ES-I3 (cell line): ENCODE measurements around the gene VMP1.
A peak's percentile ranks its signal among the peaks of the same experiment; 100 is the strongest.
"Not testable (repeated sequence)": the region's sequence is repeated elsewhere in the genome, so short reads cannot be mapped to it uniquely, and the experiment has no call there.

ENCODE experiments used
- H3K36me3 ChIP-seq: 2 replicates; pipeline ENCODE4 v1.6.1; 2013; ENCODE audit warnings: mild to moderate bottlenecking, low read length, control low read depth, moderate library complexity; ENCODE audit not compliant: insufficient read depth
- H3K4me1 ChIP-seq: 2 replicates; pipeline ENCODE4 v1.6.1; 2013; ENCODE audit warnings: mild to moderate bottlenecking, control low read depth, low read length; ENCODE audit not compliant: insufficient read depth
- H3K9ac ChIP-seq: 2 replicates; pipeline ENCODE4 v1.6.1; 2013; ENCODE audit warnings: low read depth, mild to moderate bottlenecking, low read length, moderate library complexity
- H3K9me3 ChIP-seq: 2 replicates; pipeline ENCODE4 v1.6.1; 2013; ENCODE audit warnings: mild to moderate bottlenecking, low read length, moderate library complexity; ENCODE audit not compliant: control insufficient read depth, insufficient read depth

Gene VMP1

GRCh38 chr17:59807892-59808509 lies 100.5 kb downstream of the VMP1 start:
- H3K4me1 ChIP-seq = no peaks in the 10 kb centered on the region
- H3K36me3 ChIP-seq = no peaks in the 10 kb centered on the region
- no peak overlapping the region for H3K9ac ChIP-seq
- no peaks in the 10 kb centered on the region for H3K9me3 ChIP-seq

GRCh38 chr17:59810894-59811153 lies 103.4 kb downstream of the VMP1 start:
- H3K9me3 ChIP-seq = no peaks in the 10 kb centered on the region
- H3K9ac ChIP-seq = no peak overlapping the region
- H3K4me1 ChIP-seq = no peaks in the 10 kb centered on the region
- no peaks in the 10 kb centered on the region for H3K36me3 ChIP-seq

GRCh38 chr17:59811209-59811608 lies 103.8 kb downstream of the VMP1 start:
- no peaks in the 10 kb centered on the region for H3K36me3 ChIP-seq
- H3K9me3 ChIP-seq = no peaks in the 10 kb centered on the region
- H3K9ac ChIP-seq = no peak overlapping the region
- H3K4me1 ChIP-seq = no peaks in the 10 kb centered on the region

- H3K36me3 ChIP-seq = no peaks in the 10 kb centered on the region
- no peak overlapping the region for H3K9ac ChIP-seq
- no peaks in the 10 kb centered on the region for H3K9me3 ChIP-seq
- H3K4me1 ChIP-seq = no peaks in the 10 kb centered on the region
These were observed 104.7 kb downstream of the VMP1 start for GRCh38 chr17:59812139-59812538.

- Histone ChIP-seq H3K36me3 (no peaks in the 10 kb centered on the region), H3K4me1 (no peaks in the 10 kb centered on the region), H3K9ac (no peak overlapping the region), H3K9me3 (no peaks in the 10 kb centered on the region)
These were observed 106.8 kb downstream of the VMP1 start for GRCh38 chr17:59814276-59814675.

- Histone ChIP-seq H3K9ac (no peak overlapping the region), H3K9me3 (no peaks in the 10 kb centered on the region), H3K36me3 (no peaks in the 10 kb centered on the region), H3K4me1 (no peaks in the 10 kb centered on the region)
These were observed 107.2 kb downstream of the VMP1 start for GRCh38 chr17:59814685-59815084.

GRCh38 chr17:59815965-59816364 lies 108.5 kb downstream of the VMP1 start:
- Histone ChIP-seq H3K36me3 (no peaks in the 10 kb centered on the region), H3K4me1 (no peaks in the 10 kb centered on the region), H3K9me3 (no peaks in the 10 kb centered on the region), H3K9ac (no peak overlapping the region)

- no peaks in the 10 kb centered on the region for H3K36me3 ChIP-seq
- H3K9me3 ChIP-seq = no peaks in the 10 kb centered on the region
- peaks cover 40% of the 10 kb centered on the region for H3K4me1 ChIP-seq
- H3K9ac ChIP-seq = no peak overlapping the region
These were observed 118.3 kb downstream of the VMP1 start for GRCh38 chr17:59825533-59826322.

GRCh38 chr17:59826706-59827453 lies 119.4 kb downstream of the VMP1 start:
- H3K4me1 ChIP-seq = peaks cover 40% of the 10 kb centered on the region
- no peak overlapping the region for H3K9ac ChIP-seq
- no peaks in the 10 kb centered on the region for H3K9me3 ChIP-seq
- H3K36me3 ChIP-seq = no peaks in the 10 kb centered on the region

- Histone ChIP-seq H3K9me3 (no peaks in the 10 kb centered on the region), H3K9ac (no peak overlapping the region), H3K4me1 (peaks cover 41% of the 10 kb centered on the region), H3K36me3 (no peaks in the 10 kb centered on the region)
These were observed 120.4 kb downstream of the VMP1 start for GRCh38 chr17:59827721-59828477.

- Histone ChIP-seq H3K9me3 (no peaks in the 10 kb centered on the region), H3K4me1 (peaks cover 44% of the 10 kb centered on the region), H3K9ac (no peak overlapping the region), H3K36me3 (no peaks in the 10 kb centered on the region)
These were observed 121.0 kb downstream of the VMP1 start for GRCh38 chr17:59828478-59828760.

GRCh38 chr17:59828819-59829216 lies 121.4 kb downstream of the VMP1 start:
- H3K9ac ChIP-seq, H3K9me3 ChIP-seq, H3K36me3 ChIP-seq: not testable (repeated sequence)
- peaks cover 44% of the 10 kb centered on the region for H3K4me1 ChIP-seq

GRCh38 chr17:59829217-59830006 lies 122.0 kb downstream of the VMP1 start:
- peaks cover 44% of the 10 kb centered on the region for H3K4me1 ChIP-seq
- H3K36me3 ChIP-seq = no peaks in the 10 kb centered on the region
- 0 out of 2 replicates have a peak overlapping the region, but pooled peaks have one; percentile 2 for H3K9ac ChIP-seq
- no peaks in the 10 kb centered on the region for H3K9me3 ChIP-seq

- Histone ChIP-seq H3K9ac (no peak overlapping the region), H3K9me3 (no peaks in the 10 kb centered on the region), H3K4me1 (peaks cover 42% of the 10 kb centered on the region), H3K36me3 (no peaks in the 10 kb centered on the region)
These were observed 122.7 kb downstream of the VMP1 start for GRCh38 chr17:59830007-59830630.
